Ectodermal cell (in vitro differentiated cells): ENCODE measurements around the gene BLVRB.
A peak's percentile ranks its signal among the peaks of the same experiment; 100 is the strongest.

Experiments used
- H3K27ac ChIP-seq: 2 replicates; pipeline ENCODE4 v1.7.0; 2013; ENCODE audit warnings: mild to moderate bottlenecking, low read depth, low read length; ENCODE audit not compliant: insufficient read depth, poor library complexity, severe bottlenecking
- H3K27me3 ChIP-seq: 2 replicates; pipeline ENCODE4 v1.7.0; 2013; ENCODE audit warnings: mild to moderate bottlenecking, low read length; ENCODE audit not compliant: insufficient read depth, control insufficient read depth, poor library complexity, severe bottlenecking
- H3K36me3 ChIP-seq: one replicate; pipeline ENCODE4 v1.7.0; 2013; ENCODE audit warnings: low read length; ENCODE audit not compliant: control insufficient read depth, insufficient read depth
- H3K4me1 ChIP-seq: one replicate; pipeline ENCODE4 v1.7.0; 2013; ENCODE audit warnings: low read length; ENCODE audit not compliant: control insufficient read depth, insufficient read depth
- H3K4me3 ChIP-seq: 2 replicates; pipeline ENCODE4 v1.7.0; 2013; ENCODE audit warnings: low read depth, low read length, control low read depth; ENCODE audit not compliant: insufficient read depth
- H3K9me3 ChIP-seq: 2 replicates; pipeline ENCODE4 v1.7.0; 2013; ENCODE audit warnings: mild to moderate bottlenecking, low read length, moderate library complexity; ENCODE audit not compliant: control insufficient read depth
- WGBS, 2 experiments: methylation state at CpG; one replicate each; pipeline ENCODE4 v1.1.7; 2013; ENCODE audit warnings: missing lambda C conversion rate in 2 of 2; 5-methylcytosine and 5-hydroxymethylcytosine counted together

BLVRB gene

DNA sequence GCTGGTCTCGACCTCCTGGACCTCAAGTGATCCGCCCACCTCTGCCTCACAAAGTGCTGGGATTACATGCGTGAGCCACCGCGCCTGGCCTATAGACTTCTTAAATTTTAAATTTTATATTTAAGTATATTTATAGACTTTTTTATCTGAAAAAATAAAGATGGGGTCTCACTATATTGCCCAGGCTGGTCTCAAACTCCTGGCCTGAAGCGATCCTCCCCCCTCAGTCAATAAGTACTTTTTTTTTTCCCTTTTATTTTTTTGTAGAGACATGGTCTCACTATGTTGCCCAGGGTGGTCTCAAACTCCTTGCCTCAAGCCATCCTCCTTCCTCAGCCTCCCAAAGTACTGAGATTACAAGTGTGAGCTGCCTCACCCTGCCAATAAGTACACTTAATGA is 41.6 kb downstream of the BLVRB start:
- H3K4me3 ChIP-seq, result no peak overlapping the region
- H3K9me3 ChIP-seq, result no peaks in the 10 kb centered on the region
- H3K27ac ChIP-seq, result no peak overlapping the region
- H3K27me3 ChIP-seq, result no peaks in the 10 kb centered on the region
- 84 to 94% methylated on average over 3 to 4 of the region's 6 CpGs for WGBS, 2 experiments
- peaks cover 13% of the 10 kb centered on the region for H3K4me1 ChIP-seq
- H3K36me3 ChIP-seq, result no peaks in the 10 kb centered on the region

- WGBS, 2 experiments, result 94% methylated on average over 31 of the region's 31 CpGs
- Histone ChIP-seq H3K4me3 (no peak overlapping the region), H3K27me3 (no peaks in the 10 kb centered on the region), H3K27ac (no peak overlapping the region), H3K9me3 (no peaks in the 10 kb centered on the region), H3K36me3 (no peaks in the 10 kb centered on the region), H3K4me1 (peaks cover 13% of the 10 kb centered on the region)
These were observed 42.6 kb downstream of the BLVRB start for GRCh38 chr19:40422748-40423566.

DNA sequence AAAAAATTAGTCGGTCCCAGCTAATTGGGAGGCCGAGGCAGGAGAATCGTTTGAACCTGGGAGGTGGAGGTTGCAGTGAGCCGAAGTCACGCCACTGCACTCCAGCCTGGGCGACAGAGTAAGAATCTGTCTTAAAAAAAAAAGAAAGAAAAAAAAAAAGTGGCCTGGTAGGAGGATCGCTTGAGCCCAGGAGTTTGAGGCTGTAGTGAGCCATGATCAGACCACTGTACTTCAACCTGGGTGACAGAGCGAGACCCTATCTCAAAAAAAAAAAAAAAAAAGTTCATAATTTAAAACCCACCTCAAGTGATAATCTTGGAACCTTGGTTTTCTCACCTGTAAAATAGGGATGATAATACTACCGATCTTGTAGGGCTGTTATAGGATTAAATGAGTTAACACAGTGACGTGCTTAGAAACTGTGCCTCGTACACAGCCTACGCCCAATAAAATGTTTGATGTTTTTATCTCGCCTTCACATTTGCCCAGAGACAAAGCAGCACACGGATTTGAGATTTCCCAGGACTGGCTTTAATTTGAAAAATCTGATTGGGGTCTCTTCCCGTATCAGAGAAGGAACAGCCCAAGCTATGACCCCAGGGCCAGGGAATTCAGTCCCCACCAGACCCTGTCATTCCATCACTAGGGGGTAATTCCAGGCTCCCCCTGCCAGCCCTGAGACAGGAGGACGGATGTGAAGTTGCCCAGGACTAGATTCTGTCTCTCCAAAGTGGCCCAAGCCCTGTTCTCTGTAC is 43.4 kb downstream of the BLVRB start:
- no peak overlapping the region for H3K4me3 ChIP-seq
- 91 to 94% methylated on average over 15 to 16 of the region's 16 CpGs for WGBS, 2 experiments

GRCh38 chr19:40420766-40421765 is 44.5 kb downstream of the BLVRB start:
- WGBS, 2 experiments, result 5% methylated on average over 56 of the region's 56 CpGs
- no peaks in the 10 kb centered on the region for H3K36me3 ChIP-seq
- peak overlapping the region; percentile 89 for H3K27ac ChIP-seq
- H3K4me3 ChIP-seq, result peak overlapping the region; percentile 38
- H3K27me3 ChIP-seq, result no peaks in the 10 kb centered on the region
- H3K9me3 ChIP-seq, result no peaks in the 10 kb centered on the region
- H3K4me1 ChIP-seq, result peaks cover 22% of the 10 kb centered on the region

More for the DNA sequence above, 43.4 kb downstream of the BLVRB start:
- H3K36me3 ChIP-seq, result no peaks in the 10 kb centered on the region
- H3K4me1 ChIP-seq, result peaks cover 18% of the 10 kb centered on the region
- H3K27ac ChIP-seq, result no peak overlapping the region
- no peaks in the 10 kb centered on the region for H3K27me3 ChIP-seq
- H3K9me3 ChIP-seq, result no peaks in the 10 kb centered on the region

GRCh38 chr19:40420451-40420765 is 45.1 kb downstream of the BLVRB start:
- Histone ChIP-seq H3K4me3 (peak overlapping the region; percentile 38), H3K36me3 (no peaks in the 10 kb centered on the region), H3K4me1 (peaks cover 22% of the 10 kb centered on the region), H3K9me3 (no peaks in the 10 kb centered on the region), H3K27me3 (no peaks in the 10 kb centered on the region), H3K27ac (no peak overlapping the region)
- WGBS, 2 experiments, result 65 to 67% methylated on average over 13 of the region's 14 CpGs

GRCh38 chr19:40419780-40420179 is 45.8 kb downstream of the BLVRB start:
- 93 to 96% methylated on average over 5 of the region's 5 CpGs for WGBS, 2 experiments
- Histone ChIP-seq H3K27ac (no peak overlapping the region), H3K9me3 (no peaks in the 10 kb centered on the region), H3K36me3 (no peaks in the 10 kb centered on the region), H3K4me3 (no peak overlapping the region), H3K27me3 (no peaks in the 10 kb centered on the region), H3K4me1 (peaks cover 26% of the 10 kb centered on the region)

GRCh38 chr19:40419066-40419612 is 46.4 kb downstream of the BLVRB start:
- no peaks in the 10 kb centered on the region for H3K9me3 ChIP-seq
- H3K4me3 ChIP-seq, result no peak overlapping the region
- WGBS, 2 experiments, result 83 to 88% methylated on average over 5 of the region's 5 CpGs
- no peaks in the 10 kb centered on the region for H3K36me3 ChIP-seq
- no peaks in the 10 kb centered on the region for H3K27me3 ChIP-seq
- H3K27ac ChIP-seq, result no peak overlapping the region
- H3K4me1 ChIP-seq, result peaks cover 24% of the 10 kb centered on the region

DNA sequence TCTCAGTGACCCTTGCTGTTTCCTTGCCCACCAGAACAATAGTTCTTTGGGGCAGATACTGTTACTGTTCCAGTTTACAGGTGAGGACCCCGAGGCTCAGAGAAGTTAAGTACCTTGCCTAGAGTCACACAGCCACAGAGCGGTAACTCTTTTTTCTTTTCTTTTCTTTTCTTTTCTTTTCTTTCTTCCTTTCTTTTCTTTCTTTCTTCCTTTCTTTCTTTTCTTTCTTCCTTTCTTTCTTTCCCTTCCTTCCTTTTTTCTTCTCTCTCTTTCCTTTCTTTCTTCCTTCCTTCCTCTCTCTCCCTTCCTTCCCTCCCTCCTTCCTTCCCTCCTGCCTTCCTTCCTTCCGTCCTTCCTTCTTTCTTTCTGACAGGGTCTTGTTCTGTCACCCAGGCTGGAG is 47.5 kb downstream of the BLVRB start:
- no peak overlapping the region for H3K27ac ChIP-seq
- H3K36me3 ChIP-seq, result no peaks in the 10 kb centered on the region
- H3K27me3 ChIP-seq, result no peaks in the 10 kb centered on the region
- H3K9me3 ChIP-seq, result no peaks in the 10 kb centered on the region
- H3K4me3 ChIP-seq, result no peak overlapping the region
- 90 to 93% methylated on average over 3 of the region's 3 CpGs for WGBS, 2 experiments
- peaks cover 23% of the 10 kb centered on the region for H3K4me1 ChIP-seq

DNA sequence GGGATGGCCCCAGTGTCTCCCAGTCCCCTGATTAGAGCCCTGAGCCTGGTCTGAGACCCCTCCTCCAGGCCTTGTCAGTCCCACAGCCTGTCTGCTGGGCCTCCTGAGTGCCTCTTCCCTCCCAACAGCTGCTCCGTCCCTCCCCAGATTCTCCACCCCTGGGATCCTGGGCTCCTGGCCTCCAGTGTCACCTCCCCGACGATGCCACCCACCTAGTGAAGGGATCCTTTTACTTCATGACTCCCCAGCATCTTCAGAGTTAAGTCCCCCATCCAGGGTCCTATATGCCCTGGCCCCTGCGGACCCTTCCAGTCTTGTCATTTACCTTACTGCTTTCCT is 47.9 kb downstream of the BLVRB start:
- Histone ChIP-seq H3K36me3 (no peaks in the 10 kb centered on the region), H3K9me3 (no peaks in the 10 kb centered on the region), H3K4me1 (peaks cover 23% of the 10 kb centered on the region), H3K27ac (no peak overlapping the region), H3K4me3 (no peak overlapping the region), H3K27me3 (no peaks in the 10 kb centered on the region)
- WGBS, 2 experiments, result 80 to 83% methylated on average over 4 of the region's 4 CpGs
